Measurements from ENCODE around the gene LYRM9.
"Not testable (repeated sequence)": the region's sequence is repeated elsewhere in the genome, so short reads cannot be mapped to it uniquely, and the experiment has no call there.

The LYRM9 gene

GRCh38 chr17:27837769-27838168 is 55.4 kb downstream of the LYRM9 start:
- DNase-seq = not testable (repeated sequence)

DNA sequence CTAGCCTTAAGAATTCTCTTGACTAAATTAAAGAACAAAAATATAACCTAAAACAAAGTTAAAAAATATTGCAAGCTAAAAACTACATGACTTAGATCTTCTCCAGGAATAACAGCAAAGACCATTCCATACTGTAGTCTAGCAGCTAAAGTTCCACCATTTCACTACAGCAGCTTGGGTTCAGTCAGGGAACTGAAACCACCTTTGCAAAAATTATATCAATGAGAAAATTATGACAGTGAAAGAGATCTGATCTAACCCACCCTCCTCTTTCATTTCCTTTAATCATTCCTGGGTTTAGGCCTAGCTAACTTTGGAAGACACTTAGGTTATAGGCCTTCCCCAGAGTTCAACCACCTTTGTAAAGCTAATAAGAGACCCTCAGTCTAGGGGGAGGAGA is 56.5 kb downstream of the LYRM9 start:
- no peak for DNase-seq

DNA sequence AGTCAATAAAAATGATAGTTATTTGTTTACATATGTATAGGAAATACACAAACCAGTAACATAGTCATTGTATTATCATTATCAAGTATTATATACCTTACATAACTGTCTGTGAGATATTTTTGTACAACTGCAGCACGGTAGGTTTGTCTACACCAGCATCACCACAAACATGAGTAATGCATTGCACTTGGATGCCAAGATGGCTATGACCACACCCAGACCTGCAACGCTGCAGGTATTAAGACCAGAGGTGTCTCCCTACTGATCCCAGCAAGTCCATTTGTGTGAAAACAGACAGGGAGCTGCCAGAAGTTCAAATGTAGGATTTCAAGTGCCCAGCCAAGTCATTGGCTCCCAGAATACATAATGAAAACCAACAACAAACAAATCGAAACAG is 58.6 kb downstream of the LYRM9 start:
- DNase-seq = no peak

DNA sequence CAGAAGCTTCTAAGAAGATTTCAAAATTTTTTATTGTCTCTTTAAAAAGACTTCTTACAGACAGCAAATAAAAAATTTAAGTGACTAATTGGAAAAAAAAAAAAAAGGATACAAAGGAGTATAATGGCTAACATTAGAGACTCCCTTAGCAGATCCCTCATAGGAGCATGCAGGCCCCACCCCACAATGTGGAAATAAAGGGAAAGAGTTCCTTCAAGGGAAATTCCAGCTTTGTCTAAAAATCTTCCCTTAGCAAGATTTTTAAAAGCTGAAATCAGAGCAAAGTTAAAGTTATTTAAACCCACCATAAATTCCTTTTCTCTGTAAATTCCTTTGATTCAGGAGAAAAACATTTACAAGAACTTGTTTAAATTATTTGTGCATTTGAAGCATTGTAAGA is 60.3 kb downstream of the LYRM9 start:
- no peak for DNase-seq

DNA sequence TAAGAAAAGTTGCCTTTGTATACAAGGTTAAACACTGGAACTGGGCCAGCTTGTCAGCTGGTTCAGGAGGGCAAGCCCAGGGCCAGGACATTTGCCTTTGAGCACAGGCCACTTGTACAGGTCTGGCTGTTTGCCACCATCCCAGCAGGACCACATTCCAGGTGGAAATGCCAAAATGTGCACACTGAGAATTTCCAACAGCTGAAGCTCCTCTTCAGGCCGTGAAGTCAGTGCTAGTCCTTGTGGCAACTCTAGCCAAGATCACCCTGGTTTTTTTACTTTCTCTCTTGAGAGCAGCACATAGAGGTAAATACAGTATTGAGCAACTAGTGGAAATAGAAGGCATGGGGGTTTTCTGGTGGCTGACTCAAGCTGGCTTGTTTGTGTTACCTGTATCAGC is 63.3 kb downstream of the LYRM9 start:
- not testable (repeated sequence) for DNase-seq

DNA sequence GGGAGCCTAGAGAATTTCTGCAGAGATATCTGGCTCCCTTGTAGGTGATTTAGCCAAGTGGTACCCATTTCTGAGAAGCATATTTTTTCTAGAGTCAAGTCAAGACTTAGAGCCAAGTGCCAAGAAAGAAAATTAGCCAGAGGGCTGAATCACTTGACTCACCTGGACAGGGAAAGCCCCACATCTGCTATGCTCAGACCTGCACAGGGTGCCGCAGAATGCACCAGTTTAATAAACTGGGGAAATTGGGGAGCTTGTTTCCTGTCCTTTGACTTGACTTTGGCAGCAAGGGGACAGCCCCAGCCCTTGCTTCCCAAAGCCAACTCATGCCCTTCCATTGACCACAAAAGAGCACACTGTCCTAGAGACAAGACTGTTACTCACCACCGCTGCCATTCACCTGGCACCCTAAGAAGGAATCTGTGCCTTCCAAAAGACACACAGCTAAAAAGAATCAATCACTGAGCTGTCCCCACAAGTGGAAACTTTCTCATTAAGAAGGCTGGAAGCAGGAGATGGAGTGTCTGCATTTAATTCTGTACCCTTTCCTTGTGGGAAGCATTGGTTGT is 63.9 kb downstream of the LYRM9 start:
- not testable (repeated sequence) for DNase-seq

All from stimulated activated CD4-positive, alpha-beta T cell treated with anti-CD3 and anti-CD28 coated beads, Interleukin-15, amount 100 ng/mL, for 24 hours (primary cell).